Stomach (tissue), 4 donors: ENCODE data around the gene ERMAP.

ENCODE experiments used
- CTCF ChIP-seq, 7 experiments: fragments of 450-650 bp in 4 of 7; fragments of 200-600 bp in 3 of 7; sonication (generic) in 3 of 7; IDR thresholded peaks; one replicate each; pipeline ENCODE4 v1.5.1; 2016 to 2019; ENCODE audit warnings: antibody characterized with exemption in 7 of 7, control low read depth in 2 of 7, mild to moderate bottlenecking in 1 of 7
- EP300 ChIP-seq: sonication (generic); formaldehyde crosslinking; IDR thresholded peaks from one replicate; pipeline ENCODE4 v1.6.1; 2017; ENCODE audit warnings: antibody characterized with exemption
- POLR2A ChIP-seq, 4 donors: fragments of 450-650 bp; IDR thresholded peaks; one replicate each; pipeline ENCODE4 v1.6.1; 2016; ENCODE audit warnings: antibody characterized with exemption in 4 of 4, control low read depth in 2 of 4, mild to moderate bottlenecking in 1 of 4, moderate library complexity in 1 of 4
- POLR2AphosphoS5 ChIP-seq, 3 donors: sonication (generic); formaldehyde crosslinking; IDR thresholded peaks; one replicate each; pipeline ENCODE4 v1.6.1; 2016; ENCODE audit warnings: antibody characterized with exemption in 3 of 3

DNA sequence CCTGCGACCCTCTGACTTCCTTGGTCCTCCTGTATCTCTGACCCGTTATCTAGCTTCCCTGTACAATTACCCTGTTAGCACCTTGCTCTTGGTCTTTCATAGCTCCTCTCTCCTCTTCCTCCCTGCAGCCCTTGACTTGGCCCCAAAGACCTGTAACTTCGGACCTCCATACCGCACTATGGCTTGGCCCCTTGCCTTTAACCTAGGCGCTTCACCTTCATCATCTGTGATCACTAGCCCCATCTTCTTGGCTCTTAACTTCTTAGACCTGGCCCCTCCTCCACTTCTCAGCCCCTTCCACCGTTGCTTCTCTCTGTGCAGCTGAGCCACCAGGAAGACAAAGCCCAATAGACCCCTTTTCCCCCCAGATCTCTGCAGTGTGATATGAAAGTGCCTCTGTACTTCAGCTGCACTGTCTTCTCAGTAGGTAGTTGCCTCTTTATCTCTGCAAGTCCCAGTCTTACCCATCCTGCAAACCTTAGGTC is 30.2 kb downstream of the ERMAP start:
- TF ChIP-seq POLR2A (IDR thresholded peaks at IDR 0.05): no peak
- no peak for TF ChIP-seq CTCF (IDR thresholded peaks at IDR 0.05)
- TF ChIP-seq POLR2AphosphoS5 (IDR thresholded peaks at IDR 0.05): no peak
- TF ChIP-seq EP300: no peak
